Measurements from ENCODE around the gene ESRRB. TPM values are rescaled to one million over a fixed set of nuclear protein-coding genes. Genes with fewer than 3 reads are reported as not detected.

The ESRRB gene
- total RNA-seq, 2 experiments from 2014 or later, result 0.47 TPM; not detected in 1

DNA sequence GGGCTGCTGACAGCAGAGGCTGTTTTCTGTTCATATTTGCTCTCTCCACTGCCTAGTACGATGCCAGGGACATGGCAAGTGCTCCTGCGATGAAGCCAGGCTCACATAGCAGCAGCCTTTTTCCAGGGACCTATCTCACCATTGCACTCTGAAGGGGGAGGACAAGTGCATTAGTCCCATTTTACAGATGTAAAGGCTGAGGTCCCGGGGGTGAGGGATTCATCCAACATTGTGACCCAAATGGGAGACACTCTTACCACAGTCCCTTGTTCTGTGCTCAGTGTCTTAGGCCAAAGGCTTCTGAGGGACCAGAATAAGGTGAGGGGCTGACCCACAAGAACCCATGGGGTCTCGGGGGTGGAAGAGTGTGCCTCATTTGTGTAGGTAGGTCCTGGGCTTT is 21.6 kb upstream of the ESRRB start:
- Histone ChIP-seq H3K9me3 (ENCODE audit: low read length) (no peaks in the 10 kb centered on the region), H3K4me3 (ENCODE audit: low read depth, low read length, poor library complexity, severe bottlenecking) (no peak overlapping the region), H3K4me1 (ENCODE audit: insufficient read depth, low read length, poor library complexity, severe bottlenecking) (no peaks in the 10 kb centered on the region), H3K4me2 (ENCODE audit: low read length) (no peak overlapping the region), H3K79me2 (ENCODE audit: insufficient read depth, low read depth, low read length) (no peaks in the 10 kb centered on the region), H2AFZ (ENCODE audit: low read length) (no peak overlapping the region), H3K36me3 (ENCODE audit: insufficient read depth, low read length) (no peaks in the 10 kb centered on the region), H4K20me1 (ENCODE audit: insufficient read depth, low read length) (no peaks in the 10 kb centered on the region), H3K27ac (ENCODE audit: low read depth, low read length, poor library complexity, severe bottlenecking) (no peak overlapping the region), H3K9me2 (ENCODE audit: insufficient read depth, low read length) (no peaks in the 10 kb centered on the region)
- CTCF ChIA-PET (ENCODE audit: unreplicated experiment), result no interaction called here
- BruUV-seq (replicated peaks), result no TSS peak
- no peak for TF ChIP-seq EZH2phosphoT487 (IDR thresholded peaks at IDR 0.05; ENCODE audit: borderline replicate concordance, low read depth, low read length)
- TF ChIP-seq, protein P1, sequence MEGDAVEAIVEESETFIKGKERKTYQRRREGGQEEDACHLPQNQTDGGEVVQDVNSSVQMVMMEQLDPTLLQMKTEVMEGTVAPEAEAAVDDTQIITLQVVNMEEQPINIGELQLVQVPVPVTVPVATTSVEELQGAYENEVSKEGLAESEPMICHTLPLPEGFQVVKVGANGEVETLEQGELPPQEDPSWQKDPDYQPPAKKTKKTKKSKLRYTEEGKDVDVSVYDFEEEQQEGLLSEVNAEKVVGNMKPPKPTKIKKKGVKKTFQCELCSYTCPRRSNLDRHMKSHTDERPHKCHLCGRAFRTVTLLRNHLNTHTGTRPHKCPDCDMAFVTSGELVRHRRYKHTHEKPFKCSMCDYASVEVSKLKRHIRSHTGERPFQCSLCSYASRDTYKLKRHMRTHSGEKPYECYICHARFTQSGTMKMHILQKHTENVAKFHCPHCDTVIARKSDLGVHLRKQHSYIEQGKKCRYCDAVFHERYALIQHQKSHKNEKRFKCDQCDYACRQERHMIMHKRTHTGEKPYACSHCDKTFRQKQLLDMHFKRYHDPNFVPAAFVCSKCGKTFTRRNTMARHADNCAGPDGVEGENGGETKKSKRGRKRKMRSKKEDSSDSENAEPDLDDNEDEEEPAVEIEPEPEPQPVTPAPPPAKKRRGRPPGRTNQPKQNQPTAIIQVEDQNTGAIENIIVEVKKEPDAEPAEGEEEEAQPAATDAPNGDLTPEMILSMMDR (conservative IDR thresholded peaks at IDR 0.05; ENCODE audit: low read length), result no peak
- POLR2A ChIA-PET, result no interaction called here
- intact Hi-C loops (cut with micrococcal nuclease; ENCODE audit: unreplicated experiment), result no loop called here
- no peak for DNase-seq (ENCODE audit: low spot score)

DNA sequence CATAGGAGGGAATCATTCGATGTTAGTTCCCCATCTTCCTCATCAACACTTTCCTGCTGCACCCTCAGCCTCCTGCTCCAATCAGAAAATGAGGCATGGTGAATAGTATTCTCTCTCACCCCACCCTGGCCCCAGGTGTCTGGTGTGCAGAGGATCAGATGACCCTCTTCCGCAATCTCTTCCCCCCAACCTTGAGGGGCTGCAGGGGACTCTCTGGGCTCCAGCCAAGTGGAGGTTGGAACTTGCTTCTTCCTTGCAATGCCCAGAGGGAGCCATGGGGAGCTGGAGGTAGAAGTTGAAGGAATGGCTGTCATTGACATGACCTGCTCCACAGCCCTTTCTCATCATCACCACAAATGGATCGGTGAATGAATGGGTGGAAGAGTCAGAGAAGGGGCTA is 20.2 kb upstream of the ESRRB start:
- Histone ChIP-seq H3K4me1 (ENCODE audit: insufficient read depth, low read length, poor library complexity, severe bottlenecking) (no peaks in the 10 kb centered on the region), H3K4me3 (ENCODE audit: low read depth, low read length, poor library complexity, severe bottlenecking) (no peak overlapping the region), H3K79me2 (ENCODE audit: insufficient read depth, low read depth, low read length) (no peaks in the 10 kb centered on the region), H3K9me3 (ENCODE audit: low read length) (no peaks in the 10 kb centered on the region), H3K4me2 (ENCODE audit: low read length) (no peak overlapping the region), H3K9me2 (ENCODE audit: insufficient read depth, low read length) (no peaks in the 10 kb centered on the region), H3K36me3 (ENCODE audit: insufficient read depth, low read length) (no peaks in the 10 kb centered on the region), H4K20me1 (ENCODE audit: insufficient read depth, low read length) (no peaks in the 10 kb centered on the region), H3K27ac (ENCODE audit: low read depth, low read length, poor library complexity, severe bottlenecking) (no peak overlapping the region), H2AFZ (ENCODE audit: low read length) (no peak overlapping the region)
- DNase-seq (ENCODE audit: low spot score), result no peak
- no peak for TF ChIP-seq EZH2phosphoT487 (IDR thresholded peaks at IDR 0.05; ENCODE audit: borderline replicate concordance, low read depth, low read length)
- TF ChIP-seq, protein P1 (conservative IDR thresholded peaks at IDR 0.05; ENCODE audit: low read length), result no peak
- POLR2A ChIA-PET, result no interaction called here
- CTCF ChIA-PET (ENCODE audit: unreplicated experiment), result no interaction called here
- no TSS peak for BruUV-seq (replicated peaks)
- intact Hi-C loops (cut with micrococcal nuclease; ENCODE audit: unreplicated experiment), result no loop called here

DNA sequence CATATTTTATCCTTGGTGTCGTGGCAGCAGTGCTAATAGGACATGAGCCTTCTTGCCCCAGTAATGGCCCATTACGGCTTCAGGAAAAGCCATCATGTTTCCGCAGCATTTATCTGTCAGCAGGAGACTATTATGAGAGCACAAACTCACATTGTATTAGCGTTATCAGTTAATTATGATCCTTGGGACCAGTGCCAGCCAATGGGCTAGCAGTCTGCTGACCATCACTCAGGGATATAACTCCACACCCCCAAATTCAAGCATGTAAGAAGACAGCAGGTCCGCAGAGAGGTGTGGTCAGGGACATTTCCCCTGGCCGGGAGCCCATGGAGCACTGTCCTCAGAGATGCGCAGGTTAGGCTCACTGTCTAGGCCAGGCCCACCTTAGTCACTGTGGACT is 4.9 kb upstream of the ESRRB start:
- H3K4me1 ChIP-seq (ENCODE audit: insufficient read depth, low read length, poor library complexity, severe bottlenecking), result no peaks in the 10 kb centered on the region
- H3K27ac ChIP-seq (ENCODE audit: low read depth, low read length, poor library complexity, severe bottlenecking), result no peak overlapping the region
- no peaks in the 10 kb centered on the region for H3K9me2 ChIP-seq (ENCODE audit: insufficient read depth, low read length)
- no peak for DNase-seq (ENCODE audit: low spot score)
- no peak for TF ChIP-seq EZH2phosphoT487 (IDR thresholded peaks at IDR 0.05; ENCODE audit: borderline replicate concordance, low read depth, low read length)
- TF ChIP-seq, protein P1 (conservative IDR thresholded peaks at IDR 0.05; ENCODE audit: low read length), result no peak
- CTCF ChIA-PET (ENCODE audit: unreplicated experiment), result no interaction called here
- H4K20me1 ChIP-seq (ENCODE audit: insufficient read depth, low read length), result no peaks in the 10 kb centered on the region
- no TSS peak for BruUV-seq (replicated peaks)
- H3K36me3 ChIP-seq (ENCODE audit: insufficient read depth, low read length), result no peaks in the 10 kb centered on the region
- H3K4me3 ChIP-seq (ENCODE audit: low read depth, low read length, poor library complexity, severe bottlenecking), result no peak overlapping the region
- no peaks in the 10 kb centered on the region for H3K79me2 ChIP-seq (ENCODE audit: insufficient read depth, low read depth, low read length)
- no peak overlapping the region for H3K4me2 ChIP-seq (ENCODE audit: low read length)
- intact Hi-C loops (cut with micrococcal nuclease; ENCODE audit: unreplicated experiment), result no loop called here
- H3K9me3 ChIP-seq (ENCODE audit: low read length), result no peaks in the 10 kb centered on the region
- no peak overlapping the region for H2AFZ ChIP-seq (ENCODE audit: low read length)
- POLR2A ChIA-PET, result no interaction called here
